ENCODE data around the gene DONSON.

DNA sequence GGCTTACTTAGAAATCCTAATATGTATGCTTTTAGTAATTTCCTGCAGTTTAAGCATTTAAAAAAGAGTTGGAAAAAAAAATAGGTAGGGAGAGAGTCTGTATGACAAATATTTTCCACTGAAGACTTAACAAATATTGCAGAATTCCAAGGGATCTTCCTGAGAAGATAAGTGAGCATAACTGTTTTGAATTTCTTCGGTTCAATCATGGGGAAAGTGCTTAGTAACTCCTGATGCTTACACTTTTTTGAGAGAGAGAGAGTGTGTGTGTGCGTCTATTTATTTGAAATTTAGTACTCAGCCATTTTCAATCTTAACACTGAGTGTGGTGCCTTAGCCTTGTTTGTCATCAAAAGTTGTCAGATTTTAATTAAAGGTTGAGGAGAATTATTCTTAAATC is 27.1 kb downstream of the DONSON start:
- no peak for TF ChIP-seq CTCF (IDR thresholded peaks at IDR 0.05; ENCODE audit: insufficient read depth, low read depth, low read length)
- no peak for TF ChIP-seq EZH2 (IDR thresholded peaks at IDR 0.05; ENCODE audit: insufficient read depth, low read length)

All from astrocyte (in vitro differentiated cells and primary cell).